DND-41 (cell line): Measurements from ENCODE around the gene CASP6.

Experiments
- EZH2 ChIP-seq: IDR thresholded peaks from 3 replicates; pipeline ENCODE4 v1.6.1; 2012; ENCODE audit warnings: borderline replicate concordance, low read depth, mild to moderate bottlenecking, moderate library complexity, low read length, inconsistent platforms; ENCODE audit not compliant: severe bottlenecking
- TF ChIP-seq, protein P1 (sequence below): IDR thresholded peaks from 2 replicates; pipeline ENCODE4 v1.5.1; 2012; ENCODE audit warnings: borderline replicate concordance, low read length, moderate library complexity, mild to moderate bottlenecking; ENCODE audit not compliant: poor library complexity, severe bottlenecking; ENCODE audit errors: extremely low read depth

DNA sequence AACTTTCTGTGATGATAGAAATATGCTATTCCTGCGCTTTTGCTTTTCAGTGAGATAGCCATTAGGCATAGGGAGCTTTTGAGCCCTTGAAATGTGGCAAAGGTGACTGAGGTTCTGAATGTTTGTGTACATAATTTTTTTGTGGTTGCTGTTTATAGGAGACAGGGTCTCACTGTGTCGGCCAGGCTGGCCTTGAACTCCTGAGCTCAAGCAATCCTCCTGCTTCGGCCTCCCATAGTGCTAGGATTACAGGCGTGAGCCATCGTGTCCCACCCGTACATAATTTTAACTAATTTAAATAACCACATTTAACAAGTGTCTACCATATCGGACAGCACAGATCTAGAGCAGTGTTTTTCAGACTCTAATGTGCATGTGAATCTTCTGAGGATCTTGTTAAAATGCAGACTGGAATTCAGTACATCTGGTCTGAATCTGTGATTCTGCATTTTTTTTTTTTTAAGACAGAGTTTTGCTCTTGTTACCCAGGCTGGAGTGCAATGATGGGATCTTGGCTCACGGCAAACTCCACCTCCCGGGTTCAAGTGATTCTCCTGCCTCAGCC lies 45.3 kb downstream of the CASP6 start:
- TF ChIP-seq, protein P1, sequence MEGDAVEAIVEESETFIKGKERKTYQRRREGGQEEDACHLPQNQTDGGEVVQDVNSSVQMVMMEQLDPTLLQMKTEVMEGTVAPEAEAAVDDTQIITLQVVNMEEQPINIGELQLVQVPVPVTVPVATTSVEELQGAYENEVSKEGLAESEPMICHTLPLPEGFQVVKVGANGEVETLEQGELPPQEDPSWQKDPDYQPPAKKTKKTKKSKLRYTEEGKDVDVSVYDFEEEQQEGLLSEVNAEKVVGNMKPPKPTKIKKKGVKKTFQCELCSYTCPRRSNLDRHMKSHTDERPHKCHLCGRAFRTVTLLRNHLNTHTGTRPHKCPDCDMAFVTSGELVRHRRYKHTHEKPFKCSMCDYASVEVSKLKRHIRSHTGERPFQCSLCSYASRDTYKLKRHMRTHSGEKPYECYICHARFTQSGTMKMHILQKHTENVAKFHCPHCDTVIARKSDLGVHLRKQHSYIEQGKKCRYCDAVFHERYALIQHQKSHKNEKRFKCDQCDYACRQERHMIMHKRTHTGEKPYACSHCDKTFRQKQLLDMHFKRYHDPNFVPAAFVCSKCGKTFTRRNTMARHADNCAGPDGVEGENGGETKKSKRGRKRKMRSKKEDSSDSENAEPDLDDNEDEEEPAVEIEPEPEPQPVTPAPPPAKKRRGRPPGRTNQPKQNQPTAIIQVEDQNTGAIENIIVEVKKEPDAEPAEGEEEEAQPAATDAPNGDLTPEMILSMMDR, result no peak
- no peak for TF ChIP-seq EZH2
